SU-DHL-6 (cell line): ENCODE data around the gene TNNI2.

Source experiments
- CTCF ChIP-seq: fragments of 200-600 bp; sonication (generic); IDR thresholded peaks from one replicate; pipeline ENCODE4 v1.5.1; 2017; ENCODE audit warnings: antibody characterized with exemption, mild to moderate bottlenecking, low read length, moderate library complexity; ENCODE audit not compliant: insufficient read depth, poor library complexity, severe bottlenecking
- EZH2phosphoT487 ChIP-seq: fragments of 200-600 bp; sonication (generic), shearing (Covaris generic); conservative IDR thresholded peaks from 2 replicates; pipeline ENCODE4 v1.6.1; 2018; ENCODE audit warnings: mild to moderate bottlenecking, antibody characterized with exemption, low read length, moderate library complexity, mixed read lengths

GRCh38 chr11:1878137-1879031 lies 39.6 kb downstream of the TNNI2 start:
- TF ChIP-seq CTCF (no peak), EZH2phosphoT487 (no peak)
